Stromal cell of bone marrow (primary cell): Measurements from ENCODE around the gene ADD3.
"Not testable (repeated sequence)": the region's sequence is repeated elsewhere in the genome, so short reads cannot be mapped to it uniquely, and the experiment has no call there.

Experiments
- DNase-seq: peaks from one replicate; pipeline ENCODE4 v3.0.0-alpha.2; 2012; ENCODE audit warnings: low read depth

Gene ADD3

GRCh38 chr10:110109511-110109910, 101.7 kb downstream of the ADD3 start:
- DNase-seq, result no peak

DNA sequence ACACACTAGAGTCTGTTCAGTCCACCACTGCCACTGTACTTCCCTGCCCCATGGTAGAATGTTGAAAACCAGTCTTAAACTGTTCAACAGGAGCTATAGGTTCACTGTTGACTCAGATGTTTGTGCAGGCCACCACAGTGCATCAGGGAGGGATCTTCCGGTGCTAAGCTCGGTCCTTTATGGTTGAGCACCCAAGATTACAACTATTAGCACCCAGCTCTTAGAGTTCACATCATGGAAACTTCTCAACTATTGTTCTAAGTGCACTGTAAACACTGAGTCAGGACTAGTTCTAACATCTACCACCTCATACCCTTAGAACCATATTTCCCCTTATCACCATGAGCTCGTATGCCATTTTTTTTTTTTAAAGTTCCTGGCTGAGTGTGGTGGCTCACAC, 102.6 kb downstream of the ADD3 start:
- no peak for DNase-seq

DNA sequence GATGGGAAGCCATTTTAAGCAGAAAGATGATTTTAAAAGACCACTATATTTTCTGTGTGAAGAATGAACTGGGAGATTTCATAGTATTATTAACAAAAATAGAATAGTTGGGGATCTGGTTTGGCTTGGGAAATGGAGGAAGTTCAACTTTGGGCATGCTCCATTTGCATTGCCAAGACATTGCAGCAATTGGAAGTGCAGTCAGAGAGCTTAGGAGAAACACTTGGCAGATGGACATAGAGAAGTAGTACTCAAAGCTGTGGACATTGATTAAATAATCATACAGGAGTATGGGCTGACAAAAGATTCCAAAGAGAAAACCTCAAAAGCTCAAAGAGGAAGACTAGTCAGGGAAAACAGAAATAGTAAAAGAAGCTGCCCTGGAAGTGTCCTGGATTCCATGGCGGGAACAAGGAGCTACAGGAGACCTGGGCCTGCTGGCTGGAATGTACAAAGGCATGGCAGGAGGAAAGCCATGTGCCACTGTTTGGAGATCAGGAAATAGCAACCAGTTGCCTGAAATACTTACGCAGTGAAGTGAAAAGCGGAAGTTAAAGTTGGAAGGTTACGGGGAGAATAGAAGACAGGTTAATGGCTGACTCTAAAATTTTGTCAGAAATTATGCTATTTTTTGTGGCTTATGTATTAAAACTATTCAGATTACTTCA, 106.0 kb downstream of the ADD3 start:
- no peak for DNase-seq

DNA sequence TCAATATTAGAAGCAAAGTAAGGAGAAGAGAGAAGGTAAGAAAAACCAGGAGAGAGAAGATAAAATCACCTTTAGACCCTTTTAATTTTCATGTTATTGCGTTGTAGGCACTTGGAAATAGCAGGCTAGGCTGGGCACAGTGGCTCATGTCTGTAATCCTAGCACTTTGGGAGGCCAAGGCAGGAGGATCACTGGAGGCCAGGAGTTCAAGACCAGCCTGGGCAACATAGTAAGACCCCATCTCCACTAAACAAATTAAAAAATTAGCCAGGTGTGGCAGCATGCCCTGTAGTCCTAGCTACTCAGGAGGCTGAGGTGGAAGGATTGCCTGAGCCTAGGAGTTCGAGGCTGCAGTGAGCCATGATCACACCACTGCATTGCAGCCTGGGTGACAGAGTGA, 106.9 kb downstream of the ADD3 start:
- not testable (repeated sequence) for DNase-seq

DNA sequence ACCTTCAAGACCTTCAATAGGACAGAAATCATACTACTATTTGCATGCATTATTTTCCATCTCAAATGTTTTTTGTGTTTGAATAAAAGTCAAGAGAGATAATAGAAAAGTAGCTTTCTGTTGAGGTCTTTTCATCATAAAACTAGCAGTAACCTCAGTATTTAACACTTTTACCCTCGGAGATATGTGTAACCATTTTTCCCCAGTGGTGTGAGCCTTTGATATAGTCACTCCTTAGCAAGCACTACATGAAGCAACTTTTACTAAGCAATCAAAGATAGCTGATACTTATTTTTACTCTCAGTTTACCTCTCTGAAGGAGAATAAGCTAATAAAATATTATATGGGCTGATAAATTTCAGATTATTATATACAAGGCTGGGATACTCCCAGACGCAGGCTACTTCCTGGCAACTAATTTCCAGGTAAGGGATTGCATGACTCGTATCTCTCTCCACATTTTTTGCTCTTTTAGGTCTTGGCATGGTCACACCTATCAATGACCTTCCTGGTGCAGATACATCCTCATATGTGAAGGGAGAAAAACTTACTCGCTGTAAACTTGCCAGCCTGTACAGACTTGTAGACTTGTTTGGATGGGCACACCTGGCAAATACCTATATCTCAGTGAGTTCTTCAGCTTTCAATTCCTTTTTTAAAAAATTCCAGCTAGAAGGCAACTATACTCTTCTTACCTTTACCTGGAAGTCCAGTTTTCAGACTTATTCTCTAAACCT, 108.2 kb downstream of the ADD3 start:
- no peak for DNase-seq

DNA sequence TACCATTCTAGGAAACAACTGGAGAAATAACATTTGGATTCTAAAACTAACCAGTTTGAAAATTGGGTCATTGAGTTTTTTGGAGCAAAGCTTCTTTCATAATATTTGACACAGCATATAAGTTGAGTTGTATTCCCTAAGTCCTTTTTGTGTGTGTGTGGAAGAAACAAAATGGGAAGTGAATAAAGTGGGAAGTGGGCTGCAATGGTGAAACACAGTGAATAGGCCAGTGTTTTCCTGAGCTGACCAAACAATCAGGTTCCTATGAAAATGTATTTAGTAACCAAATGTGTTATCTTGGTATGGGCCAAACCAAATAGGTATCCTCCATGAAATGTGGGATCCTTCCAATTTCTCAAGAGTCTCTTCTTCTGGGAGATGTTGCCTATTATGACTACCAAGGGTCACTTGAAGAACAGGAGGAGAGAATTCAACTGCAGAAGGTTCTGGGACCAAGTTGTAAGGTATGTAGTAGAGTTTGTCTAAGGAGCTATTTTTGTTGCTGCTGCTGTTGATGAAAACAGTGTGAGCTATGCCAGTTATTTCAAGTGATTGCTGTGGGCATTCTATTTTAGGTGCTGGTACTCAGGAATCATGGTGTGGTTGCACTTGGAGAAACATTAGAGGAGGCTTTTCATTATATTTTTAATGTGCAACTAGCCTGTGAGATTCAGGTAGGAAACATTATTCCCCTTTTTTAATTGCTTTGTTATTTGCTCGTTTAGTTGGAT, 111.3 kb downstream of the ADD3 start:
- DNase-seq, result no peak

GRCh38 chr10:110123594-110123993, 115.8 kb downstream of the ADD3 start:
- no peak for DNase-seq

GRCh38 chr10:110129490-110129889, 121.7 kb downstream of the ADD3 start:
- no peak for DNase-seq

GRCh38 chr10:110134917-110135316, 127.1 kb downstream of the ADD3 start:
- DNase-seq, result no peak

GRCh38 chr10:110135836-110136235, 128.1 kb downstream of the ADD3 start:
- not testable (repeated sequence) for DNase-seq

DNA sequence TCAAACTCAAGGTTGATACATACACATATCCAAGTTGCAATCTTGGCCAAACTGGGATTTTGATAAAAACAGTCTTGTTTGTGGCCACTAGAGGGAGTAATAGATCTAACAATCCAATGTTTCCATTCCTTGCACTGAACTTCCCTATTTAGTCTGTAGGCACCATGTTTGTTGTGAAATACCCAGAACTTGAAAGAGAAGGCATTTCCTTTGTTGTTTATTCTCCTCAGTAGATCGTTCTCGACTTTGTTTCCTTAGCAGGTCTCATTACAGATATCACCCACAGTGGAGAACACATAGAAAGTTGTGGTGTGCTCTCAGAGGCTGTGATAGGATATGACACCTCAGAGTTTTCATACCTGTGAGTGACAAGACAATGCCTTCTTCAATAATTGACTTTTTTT, 129.4 kb downstream of the ADD3 start:
- DNase-seq, result peak; percentile 61

GRCh38 chr10:110138197-110138812, 130.5 kb downstream of the ADD3 start:
- DNase-seq, result peak; percentile 44

GRCh38 chr10:110141185-110141584, 133.4 kb downstream of the ADD3 start:
- peak; percentile 2 for DNase-seq

DNA sequence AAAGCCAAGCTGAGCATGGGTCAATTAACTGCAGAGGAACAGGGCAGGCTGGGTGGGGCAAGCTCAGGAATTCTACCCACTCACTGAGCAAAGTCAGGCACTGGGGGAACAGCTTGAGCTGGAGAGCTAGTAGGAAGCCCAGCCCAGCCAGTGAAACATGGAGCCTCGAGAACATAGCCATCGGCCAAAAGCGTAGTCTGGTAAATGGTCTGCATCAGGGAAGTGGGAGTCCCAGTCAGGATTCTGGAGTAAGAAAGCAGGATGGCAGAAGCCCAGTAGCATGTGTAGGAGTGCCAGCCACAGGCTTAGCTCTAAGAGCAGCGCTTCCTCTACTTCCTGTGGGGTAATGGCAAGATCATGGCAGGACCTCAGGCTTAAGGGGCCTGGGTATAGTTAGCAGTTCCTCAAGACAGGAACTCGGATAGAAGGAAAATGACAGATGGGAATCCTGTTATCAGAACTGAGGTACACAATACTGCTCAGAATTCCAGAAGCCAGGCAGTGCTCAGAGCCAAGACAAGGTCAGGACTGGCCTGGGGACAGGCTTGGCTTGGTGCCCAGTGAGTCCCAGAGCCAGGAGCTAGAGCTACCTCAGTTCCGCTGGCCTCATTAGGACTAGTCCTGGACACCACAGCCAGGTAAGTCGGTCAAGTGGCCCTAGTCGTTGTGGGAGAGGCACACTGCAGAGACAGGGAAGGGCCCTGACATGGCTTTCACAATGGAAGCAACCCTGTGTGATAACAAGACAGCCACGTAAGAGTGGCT, 134.3 kb downstream of the ADD3 start:
- DNase-seq, result no peak

GRCh38 chr10:110142965-110143364, 135.2 kb downstream of the ADD3 start:
- no peak for DNase-seq

GRCh38 chr10:110144507-110144906, 136.7 kb downstream of the ADD3 start:
- peak; percentile 23 for DNase-seq

DNA sequence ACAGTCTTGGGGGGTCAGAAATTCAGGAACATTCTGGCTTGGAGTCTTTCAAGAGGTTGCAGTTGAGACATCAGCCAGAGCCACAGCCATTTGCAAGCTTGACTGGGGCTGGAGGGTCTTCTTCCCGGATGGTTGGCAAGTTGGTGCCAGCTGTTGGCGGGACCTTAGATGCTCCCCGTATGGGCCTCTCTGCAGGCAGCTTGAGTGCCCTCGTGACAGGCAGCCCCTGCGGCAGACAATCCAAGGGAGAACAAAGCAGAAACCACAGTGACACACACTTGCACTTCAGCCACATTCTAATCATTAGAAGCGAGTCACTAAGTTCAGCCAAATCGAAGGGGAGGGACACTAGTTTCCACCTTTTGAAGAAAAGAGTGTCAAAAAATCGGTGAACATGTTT, 140.2 kb downstream of the ADD3 start:
- DNase-seq, result no peak

DNA sequence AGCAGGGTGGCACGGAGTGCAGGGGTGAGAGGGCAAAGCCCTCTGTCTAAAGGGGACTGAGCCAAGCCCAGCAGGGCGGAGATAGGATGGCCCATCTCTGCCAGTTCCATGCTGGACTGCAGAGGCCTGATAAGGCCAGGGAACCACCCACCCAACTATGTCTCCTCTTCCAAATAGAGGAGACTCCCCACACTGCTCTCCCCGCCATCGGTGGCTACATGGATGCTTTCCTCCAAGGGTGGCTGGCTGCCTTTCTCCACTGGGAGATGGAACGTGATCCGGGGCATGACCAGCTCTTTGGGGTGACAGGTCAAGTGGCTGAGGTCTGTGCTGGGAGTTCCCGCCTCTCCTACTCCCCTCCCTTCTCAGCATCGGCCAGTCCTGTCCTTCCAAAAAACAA, 141.5 kb downstream of the ADD3 start:
- no peak for DNase-seq

- no peak for DNase-seq
Measured at GRCh38 chr10:110150046-110150445, 142.3 kb downstream of the ADD3 start.

DNA sequence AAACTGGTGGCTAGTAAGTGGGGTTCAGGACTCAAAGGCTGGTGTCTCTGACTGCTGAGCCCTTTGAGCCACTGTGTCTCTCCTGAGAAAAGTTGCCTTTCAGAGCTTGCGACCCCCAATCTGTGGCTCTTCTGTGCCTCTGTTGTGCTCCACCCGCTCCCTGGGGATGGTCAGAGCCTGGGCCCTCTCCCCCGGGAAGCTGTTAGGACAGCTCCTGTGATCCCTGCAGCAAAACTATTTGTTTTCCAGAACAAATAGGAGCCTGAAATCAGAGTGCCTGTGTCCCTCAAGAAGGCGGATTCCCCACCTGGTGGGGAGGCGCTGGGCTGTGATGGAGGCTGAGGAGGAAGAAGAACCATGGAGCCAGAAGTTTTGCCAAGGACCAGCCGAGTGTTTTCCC, 143.2 kb downstream of the ADD3 start:
- DNase-seq, result no peak

- no peak for DNase-seq
Measured at GRCh38 chr10:110151467-110151866, 143.7 kb downstream of the ADD3 start.

DNA sequence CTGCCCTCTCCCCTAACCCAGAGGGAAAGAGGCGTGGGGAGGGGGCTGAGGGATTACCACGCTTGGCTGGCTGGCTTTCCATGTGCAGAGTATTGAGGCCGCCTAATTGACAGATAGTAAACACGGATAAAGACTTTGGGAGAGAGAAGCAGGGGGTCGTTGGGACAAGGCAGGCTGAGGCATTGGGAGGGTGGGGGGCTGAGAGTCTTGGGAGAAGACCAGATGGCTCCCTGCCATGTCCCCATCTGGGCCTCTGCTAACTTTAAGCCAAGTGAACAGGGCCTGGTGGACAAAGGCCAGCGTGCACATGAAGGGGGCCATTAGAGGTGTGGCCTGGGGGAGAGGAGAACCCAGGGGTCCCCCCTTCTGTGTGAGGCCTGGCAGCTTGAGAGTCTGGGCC, 144.2 kb downstream of the ADD3 start:
- DNase-seq, result no peak
